ENCODE measurements around the gene MALRD1.

Gene MALRD1

DNA sequence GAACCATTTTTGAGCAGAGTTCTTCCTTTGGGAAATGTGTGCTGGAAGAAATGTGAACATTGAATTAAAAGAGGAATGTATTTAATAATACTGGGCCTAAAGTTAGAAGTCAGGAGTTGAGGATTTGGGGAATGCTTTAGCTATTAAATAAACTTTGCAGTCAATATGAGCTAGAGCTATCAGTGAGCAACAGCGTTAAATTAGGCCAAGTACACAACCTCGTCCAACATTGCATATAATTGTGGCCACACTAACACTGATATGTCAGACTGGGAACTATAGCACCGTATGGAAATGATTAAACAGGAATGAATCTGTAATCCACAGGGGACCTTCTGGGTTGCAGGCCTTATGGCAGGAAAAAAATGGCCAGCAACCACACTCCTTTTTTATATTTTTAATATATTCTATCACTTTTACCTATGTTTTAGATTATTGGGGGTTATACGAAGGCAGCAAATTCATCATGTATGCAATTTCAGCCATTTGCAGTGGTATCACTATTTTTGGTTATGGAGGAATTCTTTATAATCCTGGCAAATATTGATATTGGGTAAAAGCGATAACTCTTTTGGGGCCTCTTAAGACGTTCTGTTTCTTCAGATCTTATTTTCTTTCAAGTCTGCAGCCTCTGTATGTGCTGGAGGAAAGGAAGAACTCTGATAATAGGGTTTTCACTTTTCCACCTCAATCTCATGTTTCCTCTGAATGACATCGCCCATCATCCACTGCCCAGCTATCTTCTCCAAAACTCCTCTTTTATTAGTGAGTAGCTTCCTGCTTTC, 531.4 kb downstream of the MALRD1 start:
- H3K4me3 ChIP-seq (ENCODE audit: control insufficient read depth, low read depth, low read length) = no peak overlapping the region
- peak; percentile 62 for DNase-seq (ENCODE audit: low read depth)
- TF ChIP-seq, protein P1, sequence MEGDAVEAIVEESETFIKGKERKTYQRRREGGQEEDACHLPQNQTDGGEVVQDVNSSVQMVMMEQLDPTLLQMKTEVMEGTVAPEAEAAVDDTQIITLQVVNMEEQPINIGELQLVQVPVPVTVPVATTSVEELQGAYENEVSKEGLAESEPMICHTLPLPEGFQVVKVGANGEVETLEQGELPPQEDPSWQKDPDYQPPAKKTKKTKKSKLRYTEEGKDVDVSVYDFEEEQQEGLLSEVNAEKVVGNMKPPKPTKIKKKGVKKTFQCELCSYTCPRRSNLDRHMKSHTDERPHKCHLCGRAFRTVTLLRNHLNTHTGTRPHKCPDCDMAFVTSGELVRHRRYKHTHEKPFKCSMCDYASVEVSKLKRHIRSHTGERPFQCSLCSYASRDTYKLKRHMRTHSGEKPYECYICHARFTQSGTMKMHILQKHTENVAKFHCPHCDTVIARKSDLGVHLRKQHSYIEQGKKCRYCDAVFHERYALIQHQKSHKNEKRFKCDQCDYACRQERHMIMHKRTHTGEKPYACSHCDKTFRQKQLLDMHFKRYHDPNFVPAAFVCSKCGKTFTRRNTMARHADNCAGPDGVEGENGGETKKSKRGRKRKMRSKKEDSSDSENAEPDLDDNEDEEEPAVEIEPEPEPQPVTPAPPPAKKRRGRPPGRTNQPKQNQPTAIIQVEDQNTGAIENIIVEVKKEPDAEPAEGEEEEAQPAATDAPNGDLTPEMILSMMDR (conservative IDR thresholded peaks at IDR 0.05; ENCODE audit: control insufficient read depth, insufficient read depth, low read depth, low read length) = no peak

DNA sequence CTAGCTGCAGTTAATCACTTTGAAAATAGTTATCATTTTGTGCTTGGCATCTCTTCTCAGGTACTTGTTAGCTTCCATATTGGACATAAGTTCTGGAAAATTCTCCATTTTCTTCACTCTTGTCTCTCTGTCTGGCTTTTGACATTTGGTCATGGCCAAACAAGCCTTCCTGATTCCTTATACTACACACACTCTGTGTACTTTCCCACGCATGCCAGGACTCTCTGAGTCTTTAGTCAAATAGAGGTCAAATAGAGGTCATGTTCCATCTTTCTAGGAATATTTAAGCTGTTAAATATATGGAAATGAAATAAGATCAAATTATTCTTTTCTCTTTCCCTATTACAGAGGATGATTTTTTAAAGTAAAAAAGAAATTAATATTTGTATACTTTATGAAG, 532.1 kb downstream of the MALRD1 start:
- DNase-seq (ENCODE audit: low read depth) = peak; percentile 12
- H3K4me3 ChIP-seq (ENCODE audit: control insufficient read depth, low read depth, low read length) = no peak overlapping the region
- TF ChIP-seq, protein P1 (conservative IDR thresholded peaks at IDR 0.05; ENCODE audit: control insufficient read depth, insufficient read depth, low read depth, low read length) = no peak

DNA sequence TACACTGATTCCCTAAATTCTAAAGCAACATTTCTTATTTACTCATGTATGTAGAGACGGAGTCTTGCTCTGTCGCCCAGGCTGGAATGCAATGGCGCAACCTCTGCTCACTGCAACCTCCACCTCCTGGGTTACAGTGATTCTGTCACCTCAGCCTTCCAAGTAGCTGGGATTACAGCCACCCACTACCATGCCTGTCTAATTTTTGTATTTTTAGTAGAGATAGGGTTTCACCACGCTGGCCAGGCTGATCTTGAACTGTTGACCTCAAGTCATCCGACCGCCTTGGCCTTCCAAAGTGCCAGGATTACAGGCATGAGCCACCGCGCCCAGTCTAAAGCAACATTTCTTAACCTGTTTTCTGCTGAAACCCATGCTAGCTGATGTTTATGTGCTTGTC, 540.0 kb downstream of the MALRD1 start:
- no peak for DNase-seq (ENCODE audit: low read depth)
- no peak overlapping the region for H3K4me3 ChIP-seq (ENCODE audit: control insufficient read depth, low read depth, low read length)
- TF ChIP-seq, protein P1 (conservative IDR thresholded peaks at IDR 0.05; ENCODE audit: control insufficient read depth, insufficient read depth, low read depth, low read length) = no peak

DNA sequence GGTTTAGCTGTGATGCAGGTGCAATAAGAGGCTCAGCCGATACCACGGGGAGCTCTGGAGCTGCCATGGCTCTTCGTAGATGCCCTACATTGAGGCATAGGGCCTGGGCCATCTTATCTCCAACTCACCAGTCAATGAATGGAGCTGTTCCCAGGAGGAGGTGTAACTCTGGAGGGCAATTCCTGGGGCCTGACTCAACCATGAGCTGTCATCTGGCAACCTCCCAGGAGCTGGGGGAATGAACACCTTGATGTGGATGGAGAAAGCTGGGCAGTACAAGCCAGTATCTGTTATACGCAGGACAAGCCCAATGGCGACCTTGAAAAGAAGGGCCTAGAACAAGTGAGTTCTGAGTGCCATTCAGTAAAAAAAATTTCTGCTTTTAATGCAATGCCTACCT, 543.7 kb downstream of the MALRD1 start:
- DNase-seq (ENCODE audit: low read depth) = peak; percentile 16
- H3K4me3 ChIP-seq (ENCODE audit: control insufficient read depth, low read depth, low read length) = no peak overlapping the region
- TF ChIP-seq, protein P1 (conservative IDR thresholded peaks at IDR 0.05; ENCODE audit: control insufficient read depth, insufficient read depth, low read depth, low read length) = no peak

DNA sequence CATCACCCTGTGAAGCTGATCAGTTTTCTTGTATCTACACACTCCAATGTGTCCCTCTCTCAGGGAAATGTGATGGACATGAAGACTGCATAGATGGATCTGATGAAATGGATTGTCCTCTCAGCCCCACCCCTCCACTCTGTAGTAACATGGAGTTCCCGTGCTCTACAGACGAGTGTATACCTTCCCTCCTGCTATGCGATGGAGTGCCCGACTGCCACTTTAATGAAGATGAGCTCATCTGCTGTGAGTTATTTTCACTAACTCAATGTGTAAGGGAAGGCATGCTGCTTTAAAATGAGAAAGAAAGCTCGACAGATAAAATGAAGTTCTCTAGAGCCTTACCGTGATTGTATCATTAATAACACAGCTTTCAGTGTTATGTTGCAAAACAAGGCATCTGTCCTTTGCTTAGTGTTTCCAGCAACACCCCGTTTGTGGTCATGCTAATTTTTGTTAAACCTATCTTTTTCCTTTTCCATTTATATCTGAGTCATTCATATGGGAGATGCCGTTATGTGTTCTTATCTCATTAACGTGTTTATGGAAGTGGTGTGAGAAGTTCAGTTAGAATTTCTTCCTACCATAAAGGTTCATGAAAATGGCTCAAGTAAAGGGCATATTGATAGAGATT, 546.7 kb downstream of the MALRD1 start:
- H3K4me3 ChIP-seq (ENCODE audit: control insufficient read depth, low read depth, low read length) = no peak overlapping the region
- TF ChIP-seq, protein P1 (conservative IDR thresholded peaks at IDR 0.05; ENCODE audit: control insufficient read depth, insufficient read depth, low read depth, low read length) = no peak
- DNase-seq (ENCODE audit: low read depth) = no peak

DNA sequence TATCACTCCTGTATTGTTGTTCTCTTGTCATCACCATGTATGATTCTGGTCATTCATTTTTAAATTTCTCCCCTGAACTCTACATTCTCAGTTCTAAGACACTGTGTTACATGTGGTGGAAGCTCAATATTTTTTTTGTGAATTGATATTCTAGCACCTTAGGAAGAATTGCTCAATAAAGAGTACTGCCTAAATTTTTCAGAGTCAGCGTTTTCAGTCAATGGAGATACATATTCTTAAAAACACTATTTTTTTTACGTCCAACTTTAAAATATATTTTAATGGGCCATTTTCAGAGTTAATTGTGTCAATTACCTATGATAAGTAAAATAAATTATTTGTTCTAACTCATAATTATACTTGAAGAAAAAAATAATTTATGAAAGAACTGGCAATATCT, 557.2 kb downstream of the MALRD1 start:
- no peak overlapping the region for H3K4me3 ChIP-seq (ENCODE audit: control insufficient read depth, low read depth, low read length)
- TF ChIP-seq, protein P1 (conservative IDR thresholded peaks at IDR 0.05; ENCODE audit: control insufficient read depth, insufficient read depth, low read depth, low read length) = no peak
- no peak for DNase-seq (ENCODE audit: low read depth)
